Measurements from ENCODE around the gene MRPS6.

- TF ChIP-seq, protein P1, sequence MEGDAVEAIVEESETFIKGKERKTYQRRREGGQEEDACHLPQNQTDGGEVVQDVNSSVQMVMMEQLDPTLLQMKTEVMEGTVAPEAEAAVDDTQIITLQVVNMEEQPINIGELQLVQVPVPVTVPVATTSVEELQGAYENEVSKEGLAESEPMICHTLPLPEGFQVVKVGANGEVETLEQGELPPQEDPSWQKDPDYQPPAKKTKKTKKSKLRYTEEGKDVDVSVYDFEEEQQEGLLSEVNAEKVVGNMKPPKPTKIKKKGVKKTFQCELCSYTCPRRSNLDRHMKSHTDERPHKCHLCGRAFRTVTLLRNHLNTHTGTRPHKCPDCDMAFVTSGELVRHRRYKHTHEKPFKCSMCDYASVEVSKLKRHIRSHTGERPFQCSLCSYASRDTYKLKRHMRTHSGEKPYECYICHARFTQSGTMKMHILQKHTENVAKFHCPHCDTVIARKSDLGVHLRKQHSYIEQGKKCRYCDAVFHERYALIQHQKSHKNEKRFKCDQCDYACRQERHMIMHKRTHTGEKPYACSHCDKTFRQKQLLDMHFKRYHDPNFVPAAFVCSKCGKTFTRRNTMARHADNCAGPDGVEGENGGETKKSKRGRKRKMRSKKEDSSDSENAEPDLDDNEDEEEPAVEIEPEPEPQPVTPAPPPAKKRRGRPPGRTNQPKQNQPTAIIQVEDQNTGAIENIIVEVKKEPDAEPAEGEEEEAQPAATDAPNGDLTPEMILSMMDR (IDR thresholded peaks at IDR 0.05): no peak
- no peak for TF ChIP-seq POLR2AphosphoS5 (IDR thresholded peaks at IDR 0.05)
- no peak for TF ChIP-seq EP300 (IDR thresholded peaks at IDR 0.05)
Measured at GRCh38 chr21:34075760-34076660, 2.6 kb downstream of the MRPS6 start.
